ENCODE data around the gene DPP10. TPM values are rescaled to one million over a fixed set of nuclear protein-coding genes. Genes with fewer than 3 reads are reported as not detected.

The DPP10 gene
- total and polyA plus RNA-seq, 2 of the 13 experiments (the other 11 are each of a cell fraction or from before 2014, with no cell fraction given) = 0.95 to 1.7 TPM

GRCh38 chr2:115161081-115161770 is 718.8 kb downstream of the DPP10 start (continued):
- TF ChIP-seq, protein P1, sequence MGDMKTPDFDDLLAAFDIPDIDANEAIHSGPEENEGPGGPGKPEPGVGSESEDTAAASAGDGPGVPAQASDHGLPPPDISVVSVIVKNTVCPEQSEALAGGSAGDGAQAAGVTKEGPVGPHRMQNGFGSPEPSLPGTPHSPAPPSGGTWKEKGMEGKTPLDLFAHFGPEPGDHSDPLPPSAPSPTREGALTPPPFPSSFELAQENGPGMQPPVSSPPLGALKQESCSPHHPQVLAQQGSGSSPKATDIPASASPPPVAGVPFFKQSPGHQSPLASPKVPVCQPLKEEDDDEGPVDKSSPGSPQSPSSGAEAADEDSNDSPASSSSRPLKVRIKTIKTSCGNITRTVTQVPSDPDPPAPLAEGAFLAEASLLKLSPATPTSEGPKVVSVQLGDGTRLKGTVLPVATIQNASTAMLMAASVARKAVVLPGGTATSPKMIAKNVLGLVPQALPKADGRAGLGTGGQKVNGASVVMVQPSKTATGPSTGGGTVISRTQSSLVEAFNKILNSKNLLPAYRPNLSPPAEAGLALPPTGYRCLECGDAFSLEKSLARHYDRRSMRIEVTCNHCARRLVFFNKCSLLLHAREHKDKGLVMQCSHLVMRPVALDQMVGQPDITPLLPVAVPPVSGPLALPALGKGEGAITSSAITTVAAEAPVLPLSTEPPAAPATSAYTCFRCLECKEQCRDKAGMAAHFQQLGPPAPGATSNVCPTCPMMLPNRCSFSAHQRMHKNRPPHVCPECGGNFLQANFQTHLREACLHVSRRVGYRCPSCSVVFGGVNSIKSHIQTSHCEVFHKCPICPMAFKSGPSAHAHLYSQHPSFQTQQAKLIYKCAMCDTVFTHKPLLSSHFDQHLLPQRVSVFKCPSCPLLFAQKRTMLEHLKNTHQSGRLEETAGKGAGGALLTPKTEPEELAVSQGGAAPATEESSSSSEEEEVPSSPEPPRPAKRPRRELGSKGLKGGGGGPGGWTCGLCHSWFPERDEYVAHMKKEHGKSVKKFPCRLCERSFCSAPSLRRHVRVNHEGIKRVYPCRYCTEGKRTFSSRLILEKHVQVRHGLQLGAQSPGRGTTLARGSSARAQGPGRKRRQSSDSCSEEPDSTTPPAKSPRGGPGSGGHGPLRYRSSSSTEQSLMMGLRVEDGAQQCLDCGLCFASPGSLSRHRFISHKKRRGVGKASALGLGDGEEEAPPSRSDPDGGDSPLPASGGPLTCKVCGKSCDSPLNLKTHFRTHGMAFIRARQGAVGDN (CRISPR knock-in tag; IDR thresholded peaks at IDR 0.05) = 0 out of 2 replicates have a peak, but pooled peaks have one; percentile 14
- TF ChIP-seq PCBP1 (IDR thresholded peaks at IDR 0.05; ENCODE audit: borderline replicate concordance, low read depth, low read length) (no peak), ZNF552 (CRISPR knock-in tag; IDR thresholded peaks at IDR 0.05; ENCODE audit: borderline replicate concordance) (no peak), KDM1A (CRISPR knock-in tag; IDR thresholded peaks at IDR 0.05) (no peak), ZNF678 (CRISPR knock-in tag; IDR thresholded peaks at IDR 0.05) (no peak), ZNF331 (CRISPR knock-in tag; IDR thresholded peaks at IDR 0.05) (no peak), TARDBP (CRISPR knock-in tag; IDR thresholded peaks at IDR 0.05) (no peak), ZNF20 (CRISPR knock-in tag; IDR thresholded peaks at IDR 0.05) (no peak), SNAPC2 (CRISPR knock-in tag; IDR thresholded peaks at IDR 0.05) (no peak), ZMYM2 (CRISPR knock-in tag; IDR thresholded peaks at IDR 0.05) (no peak), ZNF460 (CRISPR knock-in tag; IDR thresholded peaks at IDR 0.05; ENCODE audit: borderline replicate concordance) (no peak), CSRNP1 (CRISPR knock-in tag; IDR thresholded peaks at IDR 0.05) (0 out of 2 replicates have a peak, but pooled peaks have one; percentile 55), KAT8 (CRISPR knock-in tag; IDR thresholded peaks at IDR 0.05) (no peak), ZNF501 (CRISPR knock-in tag; IDR thresholded peaks at IDR 0.05) (peak; percentile 24; the same call in 1 of the 2 replicates), RFX3 (CRISPR knock-in tag; IDR thresholded peaks at IDR 0.05) (no peak), GABPB1 (CRISPR knock-in tag; IDR thresholded peaks at IDR 0.05) (peak; percentile 36; the same call in 1 of the 2 replicates), ZNF777 (CRISPR knock-in tag; IDR thresholded peaks at IDR 0.05) (peak; percentile 84)
- TF ChIP-seq, protein P2, sequence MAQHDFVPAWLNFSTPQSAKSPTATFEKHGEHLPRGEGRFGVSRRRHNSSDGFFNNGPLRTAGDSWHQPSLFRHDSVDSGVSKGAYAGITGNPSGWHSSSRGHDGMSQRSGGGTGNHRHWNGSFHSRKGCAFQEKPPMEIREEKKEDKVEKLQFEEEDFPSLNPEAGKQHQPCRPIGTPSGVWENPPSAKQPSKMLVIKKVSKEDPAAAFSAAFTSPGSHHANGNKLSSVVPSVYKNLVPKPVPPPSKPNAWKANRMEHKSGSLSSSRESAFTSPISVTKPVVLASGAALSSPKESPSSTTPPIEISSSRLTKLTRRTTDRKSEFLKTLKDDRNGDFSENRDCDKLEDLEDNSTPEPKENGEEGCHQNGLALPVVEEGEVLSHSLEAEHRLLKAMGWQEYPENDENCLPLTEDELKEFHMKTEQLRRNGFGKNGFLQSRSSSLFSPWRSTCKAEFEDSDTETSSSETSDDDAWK (CRISPR knock-in tag; IDR thresholded peaks at IDR 0.05) = no peak
- TF ChIP-seq, protein P3, sequence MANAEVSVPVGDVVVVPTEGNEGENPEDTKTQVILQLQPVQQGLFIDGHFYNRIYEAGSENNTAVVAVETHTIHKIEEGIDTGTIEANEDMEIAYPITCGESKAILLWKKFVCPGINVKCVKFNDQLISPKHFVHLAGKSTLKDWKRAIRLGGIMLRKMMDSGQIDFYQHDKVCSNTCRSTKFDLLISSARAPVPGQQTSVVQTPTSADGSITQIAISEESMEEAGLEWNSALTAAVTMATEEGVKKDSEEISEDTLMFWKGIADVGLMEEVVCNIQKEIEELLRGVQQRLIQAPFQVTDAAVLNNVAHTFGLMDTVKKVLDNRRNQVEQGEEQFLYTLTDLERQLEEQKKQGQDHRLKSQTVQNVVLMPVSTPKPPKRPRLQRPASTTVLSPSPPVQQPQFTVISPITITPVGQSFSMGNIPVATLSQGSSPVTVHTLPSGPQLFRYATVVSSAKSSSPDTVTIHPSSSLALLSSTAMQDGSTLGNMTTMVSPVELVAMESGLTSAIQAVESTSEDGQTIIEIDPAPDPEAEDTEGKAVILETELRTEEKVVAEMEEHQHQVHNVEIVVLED (CRISPR knock-in tag; IDR thresholded peaks at IDR 0.05; ENCODE audit: borderline replicate concordance) = no peak
- TF ChIP-seq, protein P4, sequence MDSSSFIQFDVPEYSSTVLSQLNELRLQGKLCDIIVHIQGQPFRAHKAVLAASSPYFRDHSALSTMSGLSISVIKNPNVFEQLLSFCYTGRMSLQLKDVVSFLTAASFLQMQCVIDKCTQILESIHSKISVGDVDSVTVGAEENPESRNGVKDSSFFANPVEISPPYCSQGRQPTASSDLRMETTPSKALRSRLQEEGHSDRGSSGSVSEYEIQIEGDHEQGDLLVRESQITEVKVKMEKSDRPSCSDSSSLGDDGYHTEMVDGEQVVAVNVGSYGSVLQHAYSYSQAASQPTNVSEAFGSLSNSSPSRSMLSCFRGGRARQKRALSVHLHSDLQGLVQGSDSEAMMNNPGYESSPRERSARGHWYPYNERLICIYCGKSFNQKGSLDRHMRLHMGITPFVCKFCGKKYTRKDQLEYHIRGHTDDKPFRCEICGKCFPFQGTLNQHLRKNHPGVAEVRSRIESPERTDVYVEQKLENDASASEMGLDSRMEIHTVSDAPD (CRISPR knock-in tag; IDR thresholded peaks at IDR 0.05) = no peak

Data from HepG2 (cell line).